Panc1 (cell line): Measurements from ENCODE around the gene MOBP. TPM values are rescaled to one million over a fixed set of nuclear protein-coding genes. Genes with fewer than 3 reads are reported as not detected.

Experiments
- ATAC-seq: fragments of 200-7000 bp; cut with Tn5 transposase; 2 replicates; pipeline ENCODE4 v1.9.1; 2020; ENCODE audit warnings: mild to moderate bottlenecking, moderate library complexity
- BruUV-seq: library from RNA; stranded (reverse); fragments of 400-500 nt; replicated peaks from 2 replicates; lab custom pipeline; 2021; lab: Mats Ljungman, UMichigan
- CTCF ChIA-PET: fragments of 300-600 bp; sonication (Branson Sonifier 250); formaldehyde crosslinking; loops from one replicate; lab custom pipeline; 2022; ENCODE audit warnings: antibody characterized with exemption; lab: Charles Lee
- POLR2A ChIA-PET: fragments of 300-600 bp; sonication (Branson Sonifier 250); formaldehyde crosslinking; loops from one replicate; lab custom pipeline; 2022; ENCODE audit warnings: antibody characterized with exemption; lab: Charles Lee
- DNase-seq: peaks from one replicate; pipeline ENCODE4 v3.0.0-alpha.2; 2010; ENCODE audit warnings: low read depth, low spot score
- H3K27ac ChIP-seq: 2 replicates; pipeline ENCODE4 v1.5.1; 2011; ENCODE audit warnings: mild to moderate bottlenecking, low read length, inconsistent platforms
- H3K27me3 ChIP-seq: fragments of 200-500 bp; sonication (Bioruptor generic); 2 replicates; pipeline ENCODE4 v1.6.0; 2014; ENCODE audit warnings: low read length, inconsistent platforms; ENCODE audit not compliant: control insufficient read depth, insufficient read depth
- H3K36me3 ChIP-seq: fragments of 200-500 bp; sonication (Bioruptor generic); 2 replicates; pipeline ENCODE4 v1.5.1; 2014; ENCODE audit warnings: inconsistent platforms, mild to moderate bottlenecking, low read length, moderate library complexity; ENCODE audit not compliant: control insufficient read depth, insufficient read depth
- H3K4me1 ChIP-seq: 2 replicates; pipeline ENCODE4 v1.5.1; 2011; ENCODE audit warnings: inconsistent platforms, mild to moderate bottlenecking, low read length, moderate library complexity; ENCODE audit not compliant: control insufficient read depth, insufficient read depth
- H3K4me3 ChIP-seq, 2 experiments: 2 replicates each; pipeline ENCODE4 v1.5.1; 2011 to 2012; ENCODE audit warnings: low read depth in 2 of 2, low read length in 2 of 2, mild to moderate bottlenecking in 2 of 2, inconsistent platforms in 1 of 2, moderate library complexity in 1 of 2
- H3K9me3 ChIP-seq: fragments of 200-500 bp; sonication (Bioruptor generic); 2 replicates; pipeline ENCODE4 v1.5.1; 2014; ENCODE audit warnings: low read depth, mild to moderate bottlenecking, inconsistent platforms, low read length, moderate library complexity; ENCODE audit not compliant: control insufficient read depth, insufficient read depth
- POLR2AphosphoS5 ChIP-seq: IDR thresholded peaks from 2 replicates; pipeline ENCODE4 v1.6.1; 2012; ENCODE audit warnings: mild to moderate bottlenecking, low read depth, low read length, moderate library complexity
- REST ChIP-seq, 2 experiments: IDR thresholded peaks; 2 replicates each; pipeline ENCODE4 v1.6.1; 2011 to 2012; ENCODE audit warnings: low read depth in 2 of 2, control low read depth in 1 of 2, low read length in 1 of 2, mild to moderate bottlenecking in 1 of 2, moderate library complexity in 1 of 2; ENCODE audit not compliant: insufficient read depth in 1 of 2
- SIN3A ChIP-seq: IDR thresholded peaks from 2 replicates; pipeline ENCODE4 v1.6.1; 2012; ENCODE audit warnings: low read depth, mild to moderate bottlenecking, low read length, moderate library complexity, borderline replicate concordance; ENCODE audit not compliant: insufficient read depth
- TCF7L2 ChIP-seq: IDR thresholded peaks from 2 replicates; pipeline ENCODE4 v1.6.1; 2011; ENCODE audit warnings: mild to moderate bottlenecking, low read depth, low read length, inconsistent platforms
- in situ Hi-C: cut with HindIII; loops from 2 replicates; pipeline ENCODE4 v1.10.0; 2016; ENCODE audit warnings: low sequenced_read_pairs, low pct_unique_long_range_greater_than_20kb
- intact Hi-C: fragments of 100-400 bp; cut with micrococcal nuclease; formaldehyde crosslinking; loops from one replicate; pipeline ENCODE4 v1.10.0; 2022; ENCODE audit not compliant: unreplicated experiment
- total RNA-seq: library from RNA; stranded (reverse); gene quantifications from one replicate; pipeline ENCODE4 v1.2.1, GENCODE V29; 2021; ENCODE audit not compliant: unreplicated experiment
- TF ChIP-seq, protein P1 (sequence below): fragments of 450-650 bp; IDR thresholded peaks from 2 replicates; pipeline ENCODE4 v1.5.1; 2017; ENCODE audit warnings: mild to moderate bottlenecking

Gene MOBP
- total RNA-seq, 1 experiment from 2014 or later, result not detected

- no TSS peak for BruUV-seq
- in situ Hi-C loops, result no loop called here
- Histone ChIP-seq H3K4me1 (no peaks in the 10 kb centered on the region), H3K9me3 (no peaks in the 10 kb centered on the region), H3K27me3 (peaks cover 3% of the 10 kb centered on the region), H3K36me3 (no peaks in the 10 kb centered on the region), H3K27ac (no peak overlapping the region), H3K4me3 (no peak overlapping the region)
- ATAC-seq (no peak), DNase-seq (no peak)
- ChIA-PET POLR2A (no interaction called here), CTCF (no interaction called here)
- intact Hi-C loops, result no loop called here
- TF ChIP-seq POLR2AphosphoS5, result no peak
- no peak for TF ChIP-seq SIN3A
- TF ChIP-seq, protein P1, sequence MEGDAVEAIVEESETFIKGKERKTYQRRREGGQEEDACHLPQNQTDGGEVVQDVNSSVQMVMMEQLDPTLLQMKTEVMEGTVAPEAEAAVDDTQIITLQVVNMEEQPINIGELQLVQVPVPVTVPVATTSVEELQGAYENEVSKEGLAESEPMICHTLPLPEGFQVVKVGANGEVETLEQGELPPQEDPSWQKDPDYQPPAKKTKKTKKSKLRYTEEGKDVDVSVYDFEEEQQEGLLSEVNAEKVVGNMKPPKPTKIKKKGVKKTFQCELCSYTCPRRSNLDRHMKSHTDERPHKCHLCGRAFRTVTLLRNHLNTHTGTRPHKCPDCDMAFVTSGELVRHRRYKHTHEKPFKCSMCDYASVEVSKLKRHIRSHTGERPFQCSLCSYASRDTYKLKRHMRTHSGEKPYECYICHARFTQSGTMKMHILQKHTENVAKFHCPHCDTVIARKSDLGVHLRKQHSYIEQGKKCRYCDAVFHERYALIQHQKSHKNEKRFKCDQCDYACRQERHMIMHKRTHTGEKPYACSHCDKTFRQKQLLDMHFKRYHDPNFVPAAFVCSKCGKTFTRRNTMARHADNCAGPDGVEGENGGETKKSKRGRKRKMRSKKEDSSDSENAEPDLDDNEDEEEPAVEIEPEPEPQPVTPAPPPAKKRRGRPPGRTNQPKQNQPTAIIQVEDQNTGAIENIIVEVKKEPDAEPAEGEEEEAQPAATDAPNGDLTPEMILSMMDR, result no peak
- TF ChIP-seq TCF7L2, result no peak
- no peak for TF ChIP-seq REST (IDR thresholded peaks at IDR 0.05; ENCODE audit: insufficient read depth in 1 of 2, low read depth in 2 of 2, low read length in 1 of 2)
Measured at GRCh38 chr3:39502838-39503145, 35.3 kb downstream of the MOBP start.

- in situ Hi-C loops (no loop called here), intact Hi-C loops (no loop called here)
- ChIA-PET CTCF (no interaction called here), POLR2A (no interaction called here)
- DNase-seq, result no peak
- no peaks in the 10 kb centered on the region for H3K9me3 ChIP-seq
- H3K36me3 ChIP-seq, result no peaks in the 10 kb centered on the region; the same call in 1 of the 2 replicates
- TF ChIP-seq, protein P1, result no peak
- no peak for TF ChIP-seq SIN3A
- TF ChIP-seq REST (IDR thresholded peaks at IDR 0.05; ENCODE audit: insufficient read depth in 1 of 2, low read depth in 2 of 2, low read length in 1 of 2), result no peak
- no peak for TF ChIP-seq POLR2AphosphoS5
- TF ChIP-seq TCF7L2, result no peak
- no peaks in the 10 kb centered on the region for H3K4me1 ChIP-seq
- ATAC-seq, result no peak
- peaks cover 1% of the 10 kb centered on the region for H3K27me3 ChIP-seq
- H3K27ac ChIP-seq, result no peak overlapping the region
- BruUV-seq, result no TSS peak
- H3K4me3 ChIP-seq, result no peak overlapping the region
Measured at GRCh38 chr3:39505866-39506742, 38.6 kb downstream of the MOBP start.
